GM10248 (cell line): ENCODE results near the gene ZNF784.
A peak's percentile ranks its signal among the peaks of the same experiment; 100 is the strongest.

Experiments
- CTCF ChIA-PET: fragments of 300-600 bp; sonication (Branson Sonifier 250); formaldehyde crosslinking; extraction: SDS; loops from one replicate; lab custom pipeline; 2021; ENCODE audit warnings: antibody characterized with exemption; lab: Yijun Ruan, JAX
- POLR2A ChIA-PET: fragments of 350-650 bp; sonication (Branson Sonifier 250); formaldehyde crosslinking; extraction: SDS; loops from one replicate; lab custom pipeline; 2020; ENCODE audit warnings: antibody characterized with exemption; lab: Yijun Ruan, JAX
- DNase-seq: peaks from one replicate; pipeline ENCODE4 v3.0.0; 2012; ENCODE audit errors: extremely low spot score
- CTCF ChIP-seq: IDR thresholded peaks from 2 replicates; pipeline ENCODE4 v1.5.1; 2012; ENCODE audit warnings: mild to moderate bottlenecking, low read depth; ENCODE audit errors: extremely low read depth, missing control alignments, control extremely low read depth

Gene ZNF784

DNA sequence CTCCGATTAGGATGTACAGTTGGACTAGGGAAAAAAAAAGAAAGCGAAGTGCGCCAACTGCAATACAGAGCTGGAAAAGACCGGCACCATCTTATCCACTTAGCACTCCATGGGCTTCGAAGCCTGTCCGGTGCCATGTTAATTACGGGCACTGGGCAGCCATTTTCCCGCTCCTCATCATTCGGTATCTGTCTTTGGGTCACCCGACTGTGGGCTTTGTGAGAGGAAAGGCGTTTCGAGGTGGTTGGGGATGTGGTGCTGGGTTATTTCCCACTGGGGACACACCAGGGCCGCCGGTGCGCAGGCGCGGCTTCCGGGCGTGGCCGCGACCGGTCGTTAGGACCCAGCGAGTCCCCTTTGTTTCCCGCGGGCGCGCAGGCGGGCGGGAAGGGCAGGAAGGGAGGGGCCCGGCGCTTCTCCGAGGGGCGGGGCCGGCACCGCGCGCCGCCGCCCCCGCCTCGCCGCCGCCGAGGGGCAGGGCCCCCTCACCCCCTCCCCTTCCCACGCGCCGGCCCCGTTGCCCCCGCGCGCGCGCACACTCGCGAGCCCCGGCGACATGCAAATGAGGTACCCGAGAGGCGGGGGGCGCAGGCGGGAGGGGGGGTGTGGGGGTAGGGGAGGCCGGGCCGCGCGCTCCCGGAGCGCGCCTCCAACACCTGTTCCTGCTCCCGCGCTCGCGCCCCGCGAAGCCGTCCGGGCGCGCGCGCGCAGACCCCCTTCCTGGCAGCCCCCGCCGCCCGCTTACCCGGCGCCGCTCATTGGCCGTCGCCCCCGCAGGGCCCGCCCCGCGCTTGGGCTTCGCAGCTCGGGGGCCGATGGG lies 24.3 kb downstream of the ZNF784 start, which contains the start of gene ZNF524:
ZNF524 (plus strand) TSS at position 447 of the 820 bp plus-strand sequence. CDS start 1,825 bp downstream, outside the sequence.
- TF ChIP-seq CTCF = no peak
- CTCF ChIA-PET = interaction anchor here (1.2 to 2.4 kb wide), 4 partner anchors 15 to 96 kb away, joined by 3 to 9 read pairs (median 6); no protein-coding TSS in a partner anchor
- POLR2A ChIA-PET = interaction anchor here (0.6 to 1.0 kb wide), 4 partner anchors 20 to 1411 kb away, joined by 3 read pairs; partner anchors contain the start of genes MBOAT7 and U2AF2
- peak; percentile 87 for DNase-seq

GRCh38 chr19:55599468-55599841 lies 24.9 kb downstream of the ZNF784 start, which contains the start of gene FIZ1:
TSS of gene FIZ1 (minus strand) at chr19:55599517. CDS start at chr19:55597865, 1,652 bp downstream.
- ChIA-PET POLR2A (interaction anchor here (0.6 to 1.0 kb wide), 5 partner anchors 20 to 1410 kb away, joined by 3 to 4 read pairs (median 3); partner anchors contain the start of genes MBOAT7 and U2AF2), CTCF (interaction anchor here (0.7 to 2.4 kb wide), 5 partner anchors 12 to 96 kb away, joined by 3 to 9 read pairs (median 6); no protein-coding TSS in a partner anchor)
- DNase-seq = peak; percentile 85
- TF ChIP-seq CTCF = no peak

GRCh38 chr19:55598719-55599467 lies 25.5 kb downstream of the ZNF784 start:
- peak; percentile 88 for DNase-seq
- TF ChIP-seq CTCF = no peak
- ChIA-PET CTCF (interaction anchor here (0.6 to 2.4 kb wide), 7 partner anchors 12 to 95 kb away, joined by 3 to 9 read pairs (median 3); partner anchors contain the start of gene ZNF784), POLR2A (interaction anchor here (0.6 to 1.0 kb wide), 5 partner anchors 15 to 109 kb away, joined by 3 to 4 read pairs (median 3); partner anchors contain the start of gene U2AF2)

- DNase-seq = no peak
- ChIA-PET CTCF (interaction anchor here (1.3 to 2.1 kb wide), 3 partner anchors 11 to 56 kb away, joined by 3 to 6 read pairs (median 6); no protein-coding TSS in a partner anchor), POLR2A (no interaction called here)
- no peak for TF ChIP-seq CTCF
Observed at GRCh38 chr19:55598034-55598433, 26.3 kb downstream of the ZNF784 start.

DNA sequence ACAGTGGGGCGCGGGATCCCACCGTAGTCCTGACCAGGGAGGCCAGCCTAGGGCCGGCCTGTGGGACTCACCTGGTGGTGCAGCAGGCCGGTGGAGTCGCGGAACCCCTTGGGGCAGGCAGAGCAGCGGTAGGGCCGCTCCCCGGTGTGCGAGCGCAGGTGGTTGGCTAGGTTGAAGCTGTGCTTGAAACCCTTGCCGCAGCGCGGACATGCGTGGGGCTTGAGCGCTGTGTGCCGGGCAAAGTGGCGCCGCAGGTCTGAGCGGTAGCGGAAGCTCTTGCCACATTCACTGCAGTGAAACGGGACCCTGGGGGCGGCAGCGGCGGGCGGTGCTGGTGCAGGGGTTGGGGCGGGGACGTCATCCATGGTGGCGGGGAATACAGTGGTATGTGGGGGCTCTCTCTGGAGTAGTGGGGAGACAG lies 26.9 kb downstream of the ZNF784 start:
- CTCF ChIA-PET = interaction anchor here (1.3 kb wide), 1 partner anchor 16 kb away, joined by 3 read pairs; no protein-coding TSS in a partner anchor
- TF ChIP-seq CTCF = no peak
- no peak for DNase-seq
- POLR2A ChIA-PET = no interaction called here
